Measurements from ENCODE around the gene SETD3. TPM values are rescaled to one million over a fixed set of nuclear protein-coding genes. Genes with fewer than 3 reads are reported as not detected.

Gene SETD3
- total RNA-seq, 6 donors from 2014 or later = 59.7 to 99.2 (median 77.6) TPM

DNA sequence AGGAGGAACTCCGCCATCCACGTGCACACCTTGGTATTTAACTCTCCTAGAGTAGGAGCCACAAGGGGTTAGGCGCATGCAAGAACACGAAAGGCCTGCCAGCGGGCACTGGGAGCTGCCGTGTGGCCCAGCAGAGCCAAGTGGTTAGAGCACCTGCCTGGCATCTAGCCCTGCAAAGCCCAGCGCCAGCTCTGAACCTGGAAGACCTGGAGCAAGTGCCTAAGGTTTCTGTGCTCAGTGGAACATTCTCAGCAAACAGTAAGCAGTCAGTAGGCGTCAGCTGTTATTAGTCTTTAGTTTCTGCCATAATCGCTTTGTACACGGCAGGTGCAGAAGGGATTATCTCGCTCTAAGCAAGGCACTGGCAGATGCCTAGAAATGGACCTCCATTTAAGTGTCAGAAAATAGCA lies 55.4 kb downstream of the SETD3 start:
- WGBS, 2 donors = 71 to 75% methylated on average over 10 to 11 of the region's 11 CpGs
- Histone ChIP-seq H3K27ac (peak overlapping the region in 2 of 4 donors; percentile 1 to 53), H3K4me3 (no peak overlapping the region), H3K36me3 (peaks cover 0 to 20% (median 9%) of the 10 kb centered on the region in 4 donors), H3K9me3 (peaks cover 0 to 3% (median 1%) of the 10 kb centered on the region in 4 donors), H3K4me1 (peaks cover 4 to 39% (median 20%) of the 10 kb centered on the region in 4 donors), H3K27me3 (no peaks in the 10 kb centered on the region)
- ATAC-seq (ENCODE audit: low FRiP score in 2 of 2) (peak; percentile 57 to 85), DNase-seq (peak; percentile 75 to 93)
- TF ChIP-seq EP300 (IDR thresholded peaks at IDR 0.05) (peak in 1 of 4 donors; percentile 32), POLR2A (IDR thresholded peaks at IDR 0.05) (no peak), POLR2AphosphoS5 (IDR thresholded peaks at IDR 0.05) (peak; percentile 27 to 32)
- TF ChIP-seq, protein P1, sequence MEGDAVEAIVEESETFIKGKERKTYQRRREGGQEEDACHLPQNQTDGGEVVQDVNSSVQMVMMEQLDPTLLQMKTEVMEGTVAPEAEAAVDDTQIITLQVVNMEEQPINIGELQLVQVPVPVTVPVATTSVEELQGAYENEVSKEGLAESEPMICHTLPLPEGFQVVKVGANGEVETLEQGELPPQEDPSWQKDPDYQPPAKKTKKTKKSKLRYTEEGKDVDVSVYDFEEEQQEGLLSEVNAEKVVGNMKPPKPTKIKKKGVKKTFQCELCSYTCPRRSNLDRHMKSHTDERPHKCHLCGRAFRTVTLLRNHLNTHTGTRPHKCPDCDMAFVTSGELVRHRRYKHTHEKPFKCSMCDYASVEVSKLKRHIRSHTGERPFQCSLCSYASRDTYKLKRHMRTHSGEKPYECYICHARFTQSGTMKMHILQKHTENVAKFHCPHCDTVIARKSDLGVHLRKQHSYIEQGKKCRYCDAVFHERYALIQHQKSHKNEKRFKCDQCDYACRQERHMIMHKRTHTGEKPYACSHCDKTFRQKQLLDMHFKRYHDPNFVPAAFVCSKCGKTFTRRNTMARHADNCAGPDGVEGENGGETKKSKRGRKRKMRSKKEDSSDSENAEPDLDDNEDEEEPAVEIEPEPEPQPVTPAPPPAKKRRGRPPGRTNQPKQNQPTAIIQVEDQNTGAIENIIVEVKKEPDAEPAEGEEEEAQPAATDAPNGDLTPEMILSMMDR (IDR thresholded peaks at IDR 0.05) = no peak

DNA sequence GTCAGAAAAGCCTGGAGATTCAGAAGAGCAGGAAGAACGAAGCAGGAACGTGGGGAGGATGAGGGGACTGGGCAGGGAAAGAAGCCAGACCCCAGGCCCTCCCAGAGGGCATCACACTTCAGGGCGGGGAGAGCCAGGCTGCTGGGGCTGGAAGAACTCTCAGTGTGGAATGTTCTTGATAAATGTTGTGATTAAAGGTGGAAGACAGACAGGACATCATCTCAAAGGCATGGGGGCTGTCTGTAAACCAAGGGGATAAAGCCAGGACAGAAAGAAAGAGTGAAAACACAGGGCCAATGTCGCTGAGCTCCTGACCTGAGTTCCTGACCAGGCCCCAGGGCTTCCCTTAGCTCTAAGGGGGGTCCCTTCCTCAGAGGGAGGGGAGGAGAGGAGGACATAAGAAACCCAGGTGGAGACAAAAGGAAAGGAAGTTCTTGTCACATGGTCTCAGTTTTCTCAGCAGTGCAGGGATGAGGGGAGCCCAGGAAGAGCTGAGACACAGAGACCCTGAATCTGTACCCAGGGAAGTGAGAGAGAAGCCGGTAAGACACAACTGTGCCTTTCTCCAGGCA lies 56.3 kb downstream of the SETD3 start:
- WGBS, 2 donors = 62 to 63% methylated on average over 5 of the region's 5 CpGs
- Histone ChIP-seq H3K27ac (peak overlapping the region; percentile 36 to 71 (median 64)), H3K4me3 (no peak overlapping the region), H3K36me3 (peaks cover 0 to 20% (median 8%) of the 10 kb centered on the region in 4 donors), H3K27me3 (no peaks in the 10 kb centered on the region), H3K4me1 (peaks cover 4 to 42% (median 23%) of the 10 kb centered on the region in 4 donors), H3K9me3 (peaks cover 0 to 3% (median 1%) of the 10 kb centered on the region in 4 donors)
- ATAC-seq (ENCODE audit: low FRiP score in 2 of 2) (no peak), DNase-seq (no peak)
- TF ChIP-seq POLR2A (IDR thresholded peaks at IDR 0.05) (no peak), EP300 (IDR thresholded peaks at IDR 0.05) (no peak), POLR2AphosphoS5 (IDR thresholded peaks at IDR 0.05) (no peak)
- TF ChIP-seq, protein P1 (IDR thresholded peaks at IDR 0.05) = no peak

DNA sequence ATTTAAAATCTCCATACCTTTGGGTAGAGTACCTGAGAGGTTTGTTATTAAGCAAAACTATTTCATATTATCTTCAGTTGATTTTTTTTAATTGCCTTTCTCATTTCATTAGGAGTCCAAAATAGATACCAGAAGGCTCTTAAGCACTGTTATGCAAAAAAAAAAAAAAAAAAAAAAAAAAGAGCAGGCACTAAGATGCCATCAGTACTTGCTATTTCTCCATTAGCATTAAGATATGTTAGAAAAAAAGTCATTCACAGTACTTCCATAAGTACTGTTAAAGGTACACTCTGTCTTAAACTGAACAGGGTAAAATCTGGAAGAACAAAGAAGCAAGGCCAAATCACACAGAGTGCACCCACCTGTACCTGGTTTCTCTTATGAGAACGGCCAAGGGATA lies 57.2 kb downstream of the SETD3 start:
- no peak for TF ChIP-seq POLR2AphosphoS5 (IDR thresholded peaks at IDR 0.05)
- TF ChIP-seq POLR2A (IDR thresholded peaks at IDR 0.05) = no peak
- no peak for TF ChIP-seq EP300 (IDR thresholded peaks at IDR 0.05)
- TF ChIP-seq, protein P1 (IDR thresholded peaks at IDR 0.05) = no peak
- Histone ChIP-seq H3K4me1 (peaks cover 4 to 42% (median 23%) of the 10 kb centered on the region in 4 donors), H3K27me3 (no peaks in the 10 kb centered on the region), H3K36me3 (peaks cover 0 to 10% (median under 1%) of the 10 kb centered on the region in 4 donors), H3K4me3 (no peak overlapping the region), H3K9me3 (no peaks in the 10 kb centered on the region), H3K27ac (no peak overlapping the region)
- DNase-seq = no peak
- ATAC-seq (ENCODE audit: low FRiP score in 2 of 2) = no peak
- 86 to 97% methylated on average over 1 of the region's 1 CpG for WGBS, 2 donors

DNA sequence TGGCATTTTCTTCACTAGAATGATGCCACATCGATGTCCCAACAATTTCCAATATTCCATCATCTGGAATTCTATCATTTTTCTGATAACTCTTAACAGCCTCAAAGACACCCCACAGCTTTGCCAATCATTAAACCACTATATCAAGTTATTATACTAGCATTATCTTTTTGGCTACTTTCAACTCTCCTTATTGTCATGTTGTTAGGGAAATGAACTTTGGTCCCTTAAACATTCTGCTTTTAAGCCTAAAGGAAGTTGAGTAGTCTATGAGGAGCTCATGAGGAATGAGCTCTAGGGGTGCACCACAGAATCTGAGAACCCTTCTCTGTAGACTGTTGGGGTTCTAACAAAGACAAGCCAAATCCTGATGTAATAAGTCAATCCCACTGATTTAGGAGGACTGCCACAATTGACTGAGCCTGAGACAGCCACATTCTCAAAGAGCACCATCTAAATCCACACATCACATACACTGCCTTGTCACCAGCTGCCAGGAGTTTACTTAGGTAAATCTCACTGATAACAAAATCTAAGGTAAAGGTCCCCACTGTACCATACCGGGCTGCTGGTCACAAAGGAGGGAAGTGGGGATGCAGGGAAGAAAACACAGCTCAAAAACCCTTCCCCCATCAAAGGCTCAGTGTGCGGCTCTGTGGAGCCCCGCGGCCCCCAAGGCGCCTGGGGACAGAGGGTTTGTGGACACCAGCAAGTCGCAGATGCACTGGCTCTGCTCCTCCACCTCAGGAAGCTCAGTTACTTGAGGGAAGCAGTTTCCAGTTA lies 58.2 kb downstream of the SETD3 start:
- no peak for TF ChIP-seq POLR2AphosphoS5 (IDR thresholded peaks at IDR 0.05)
- no peak for TF ChIP-seq EP300 (IDR thresholded peaks at IDR 0.05)
- TF ChIP-seq POLR2A (IDR thresholded peaks at IDR 0.05) = no peak
- TF ChIP-seq, protein P1 (IDR thresholded peaks at IDR 0.05) = no peak
- Histone ChIP-seq H3K4me3 (no peak overlapping the region), H3K27me3 (no peaks in the 10 kb centered on the region), H3K4me1 (peaks cover 4 to 42% (median 23%) of the 10 kb centered on the region in 4 donors), H3K27ac (no peak overlapping the region), H3K9me3 (no peaks in the 10 kb centered on the region), H3K36me3 (peaks cover 0 to 5% (median 0%) of the 10 kb centered on the region in 4 donors)
- no peak for DNase-seq
- ATAC-seq (ENCODE audit: low FRiP score in 2 of 2) = no peak
- 85 to 88% methylated on average over 7 of the region's 7 CpGs for WGBS, 2 donors

All from upper lobe of left lung (tissue), 6 donors.